ENCODE measurements around the gene DDO.
A peak's percentile ranks its signal among the peaks of the same experiment; 100 is the strongest.

The DDO gene

DNA sequence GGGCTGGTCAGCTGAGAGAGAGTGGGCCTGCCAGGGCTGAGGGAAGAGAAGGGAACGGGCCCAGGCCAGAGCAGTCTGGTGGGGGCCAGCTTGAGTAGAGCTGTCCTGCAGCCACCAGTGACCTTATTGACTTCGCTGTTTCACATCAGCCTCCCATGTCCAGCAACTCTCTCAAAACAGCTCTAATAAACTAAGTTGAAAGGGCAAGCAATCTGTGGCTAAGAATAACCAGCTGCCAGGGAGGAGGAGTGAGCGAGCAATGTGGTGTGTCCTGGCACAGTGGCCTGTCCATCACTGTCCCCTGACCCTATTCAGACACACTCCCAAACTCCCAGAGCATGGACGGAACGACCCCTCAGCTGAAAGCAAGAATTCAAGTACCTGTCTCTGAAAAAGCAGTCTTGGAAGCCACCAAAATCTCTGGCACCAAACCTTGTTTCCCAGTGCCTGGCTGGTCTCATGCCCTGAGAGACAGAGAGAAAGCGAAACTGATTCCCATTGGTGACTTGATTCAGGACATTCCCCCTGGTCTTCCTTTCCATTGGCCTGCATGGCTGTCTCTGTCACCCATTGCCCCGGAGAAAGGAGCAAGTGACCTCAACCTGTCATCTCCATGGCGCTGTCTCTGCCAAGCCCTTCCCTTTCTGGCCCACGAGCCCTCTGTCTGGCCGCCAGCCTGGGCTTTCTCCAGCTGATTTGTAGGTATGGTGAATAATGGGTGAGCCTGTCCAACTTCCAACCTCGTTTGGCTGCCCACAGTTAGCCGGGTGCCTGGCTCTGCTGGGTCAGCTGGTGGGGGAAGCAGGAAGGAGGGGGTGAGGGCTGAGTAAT lies at the start of gene DDO:
DDO (minus strand) TSS at position 490 of the 831 bp plus-strand sequence. CDS start 2,113 bp downstream, outside the sequence.
- DNase-seq = no peak

- DNase-seq = no peak
Observed at GRCh38 chr6:110462884-110463481, 47.6 kb upstream of the DDO start.

- no peak for DNase-seq
Observed at GRCh38 chr6:110461376-110461775, 46.0 kb upstream of the DDO start.

GRCh38 chr6:110459137-110459536 lies 43.8 kb upstream of the DDO start:
- DNase-seq = no peak

GRCh38 chr6:110458476-110458875 lies 43.1 kb upstream of the DDO start:
- DNase-seq = no peak

DNA sequence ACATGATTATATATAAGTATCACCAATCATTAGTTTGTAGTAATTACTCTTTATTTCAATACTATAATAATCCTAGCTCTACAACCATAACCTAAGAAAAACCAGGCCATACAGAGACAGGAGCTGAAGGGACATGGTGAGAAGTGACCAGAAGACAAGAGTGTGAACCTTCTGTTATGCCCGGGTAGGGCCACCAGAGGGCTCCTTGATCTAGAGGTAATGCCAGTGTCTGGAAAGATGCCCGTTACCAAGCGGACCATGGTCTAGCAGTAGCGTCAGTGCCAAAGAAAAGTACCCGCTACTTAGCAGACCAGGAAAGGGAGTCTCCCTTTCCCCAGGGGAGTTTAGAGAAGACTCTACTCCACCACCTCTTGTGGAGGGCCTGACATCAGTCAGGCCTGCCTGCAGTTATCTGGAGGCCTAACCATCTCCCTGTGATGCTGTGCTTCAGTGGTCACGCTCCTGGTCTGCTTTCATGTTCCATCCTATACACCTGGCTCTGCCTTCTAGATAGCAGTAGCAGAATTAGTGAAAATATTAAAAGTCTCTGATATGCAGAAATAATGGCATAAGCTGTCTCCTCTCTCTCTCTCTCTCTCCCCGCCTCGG lies 42.3 kb upstream of the DDO start:
- peak; percentile 28 for DNase-seq

- DNase-seq = no peak
Observed at GRCh38 chr6:110456694-110457093, 41.3 kb upstream of the DDO start.

DNA sequence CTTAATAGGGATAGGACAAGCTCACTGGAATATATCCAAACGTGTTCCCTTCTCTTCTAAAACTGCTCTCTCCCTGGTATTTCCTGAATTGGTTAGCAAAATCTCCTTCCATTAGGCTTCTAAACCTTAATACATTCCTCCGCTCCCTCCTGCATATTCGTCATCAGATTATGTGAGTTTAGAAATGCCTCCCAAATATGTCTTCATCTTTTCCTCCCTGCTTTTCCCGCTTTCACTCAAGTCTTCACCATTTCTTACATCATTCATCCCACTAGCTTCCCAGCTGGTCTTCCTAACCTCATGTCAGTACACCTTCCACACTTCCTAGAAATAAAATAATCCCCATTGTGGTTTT lies 34.1 kb upstream of the DDO start:
- DNase-seq = no peak

GRCh38 chr6:110448846-110449540 lies 33.6 kb upstream of the DDO start:
- no peak for DNase-seq

- DNase-seq = no peak
Observed at GRCh38 chr6:110447761-110448160, 32.4 kb upstream of the DDO start.

- DNase-seq = no peak
Observed at GRCh38 chr6:110446405-110446804, 31.0 kb upstream of the DDO start.

- no peak for DNase-seq
Observed at GRCh38 chr6:110440026-110440425, 24.7 kb upstream of the DDO start.

DNA sequence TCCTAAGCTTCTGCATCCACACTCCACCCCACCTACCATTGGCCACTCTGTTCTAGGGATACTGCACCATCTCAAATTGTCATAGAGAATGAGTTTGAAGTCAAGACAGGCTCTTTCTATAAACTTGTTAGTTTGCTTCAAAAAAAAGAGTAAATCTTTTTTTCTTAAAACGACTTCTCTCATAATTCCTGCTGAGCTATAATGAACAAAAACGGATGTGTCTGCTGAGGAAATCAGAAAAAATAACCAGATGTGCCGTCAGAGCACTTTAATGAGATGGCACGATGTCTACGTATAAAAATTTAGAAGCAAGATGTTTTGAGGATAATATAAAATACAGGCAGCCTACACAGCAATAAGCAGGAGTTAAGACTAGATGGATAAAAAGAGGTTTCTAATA lies 24.0 kb upstream of the DDO start:
- no peak for DNase-seq

DNA sequence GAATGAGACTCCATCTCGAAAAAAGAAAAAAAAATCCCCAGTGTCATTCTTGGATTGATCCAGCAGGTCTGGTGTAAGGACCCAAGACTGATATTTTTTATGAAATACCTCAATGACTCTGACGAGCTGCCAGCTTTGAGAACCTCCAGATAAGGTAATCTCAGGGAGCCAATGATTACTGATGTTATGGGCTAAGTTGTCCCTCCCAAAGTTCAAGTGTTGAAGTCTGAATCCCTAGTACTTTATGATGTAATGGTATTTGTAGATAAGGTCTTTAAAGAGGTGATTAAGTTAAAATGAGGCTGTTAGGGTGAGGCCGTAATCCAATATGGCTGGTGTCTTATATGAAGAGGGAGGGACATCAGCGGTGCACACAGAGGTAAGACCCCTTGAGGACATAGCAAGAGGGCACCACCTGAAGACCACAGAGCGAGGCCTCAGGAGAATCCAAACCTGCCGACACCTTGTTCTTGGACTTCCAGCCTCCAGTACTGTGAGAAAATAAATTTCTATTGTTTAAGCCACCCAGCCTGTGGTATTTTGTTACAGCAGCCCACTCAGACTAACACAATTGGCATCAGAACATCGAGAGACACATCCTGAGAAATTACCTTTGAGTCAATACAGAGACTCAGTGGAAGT lies 19.7 kb upstream of the DDO start:
- no peak for DNase-seq

- no peak for DNase-seq
Observed at GRCh38 chr6:110432285-110432900, 17.0 kb upstream of the DDO start.

- DNase-seq = no peak
Observed at GRCh38 chr6:110430741-110431140, 15.4 kb upstream of the DDO start.

GRCh38 chr6:110430236-110430635 lies 14.9 kb upstream of the DDO start:
- DNase-seq = no peak

- no peak for DNase-seq
Observed at GRCh38 chr6:110428153-110428552, 12.8 kb upstream of the DDO start.

GRCh38 chr6:110425816-110426215 lies 10.4 kb upstream of the DDO start:
- no peak for DNase-seq

- DNase-seq = peak; percentile 37
Observed at GRCh38 chr6:110422444-110422822, 7.1 kb upstream of the DDO start.

DNA sequence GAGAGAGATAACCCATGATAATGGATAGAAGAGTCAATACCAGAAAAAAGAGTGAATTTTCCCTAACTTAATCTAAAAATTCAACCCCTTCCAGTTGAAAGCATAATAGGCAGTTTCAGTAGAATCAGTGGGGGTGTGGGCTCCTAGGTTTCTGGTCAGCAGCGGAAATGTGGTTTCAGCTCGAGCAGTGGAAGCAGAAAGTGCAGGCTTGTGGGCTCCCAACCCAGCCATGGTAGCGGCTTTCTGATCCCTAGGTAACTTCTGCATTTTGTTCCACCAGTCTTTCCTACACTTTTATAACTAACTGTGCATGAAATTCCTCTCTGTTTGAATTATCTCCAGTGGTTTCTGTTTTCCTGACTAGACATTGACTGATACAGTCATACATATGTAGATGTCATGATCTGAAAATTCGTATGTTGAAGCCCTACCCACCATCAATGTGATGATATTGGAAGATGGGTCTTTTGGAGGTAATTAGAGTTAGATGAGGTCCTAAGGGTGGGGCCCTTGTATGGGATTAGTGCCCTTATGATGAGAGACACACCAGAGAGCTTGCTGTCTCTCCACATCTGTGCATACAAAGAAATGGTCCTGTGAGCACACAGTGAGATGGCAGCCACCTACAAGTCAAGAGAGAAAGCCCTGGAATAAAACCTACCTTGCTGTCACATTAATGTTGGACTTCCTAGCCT lies 6.5 kb upstream of the DDO start:
- DNase-seq = no peak

All from HCEC 1CT (cell line).